CD4-positive, alpha-beta T cell (primary cell): ENCODE results near the gene PRTN3. TPM values are rescaled to one million over a fixed set of nuclear protein-coding genes. Genes with fewer than 3 reads are reported as not detected.

Experiments
- ATAC-seq: fragments of 200-7000 bp; cut with Tn5 transposase; one replicate; pipeline ENCODE4 v1.10.0; 2022; ENCODE audit warnings: mild to moderate bottlenecking; ENCODE audit not compliant: poor library complexity
- CTCF ChIA-PET: fragments of 350-600 bp; sonication (Branson Sonifier 250); formaldehyde crosslinking; loops from one replicate; lab custom pipeline; 2021; ENCODE audit warnings: antibody characterized with exemption, inconsistent platforms; lab: Charles Lee
- POLR2A ChIA-PET: fragments of 350-600 bp; sonication (Branson Sonifier 250); formaldehyde crosslinking; loops from one replicate; lab custom pipeline; 2021; ENCODE audit warnings: antibody characterized with exemption, inconsistent platforms; lab: Charles Lee
- DNase-seq, 14 experiments: peaks; one replicate each; pipeline ENCODE4 v3.0.0-alpha.2; 2013 to 2020; ENCODE audit warnings: mixed read lengths in 2 of 14
- H3K27ac ChIP-seq, 2 donors: one replicate each; pipeline versions ENCODE4 v1.5.1 to v1.7.0; 2013; ENCODE audit warnings: low read length in 2 of 2, low read depth in 1 of 2, mild to moderate bottlenecking in 1 of 2
- H3K27me3 ChIP-seq, 2 experiments: 1 replicate in 1 of 2; 2 replicates in 1 of 2; pipeline versions ENCODE4 v1.6.1 to v1.7.0; 2013; ENCODE audit warnings: low read length in 2 of 2, control low read depth in 1 of 2, mild to moderate bottlenecking in 1 of 2, moderate library complexity in 1 of 2; ENCODE audit not compliant: insufficient read depth in 2 of 2, control insufficient read depth in 1 of 2
- H3K36me3 ChIP-seq: one replicate; pipeline ENCODE4 v1.6.1; 2013; ENCODE audit warnings: low read length, control low read depth; ENCODE audit not compliant: insufficient read depth
- H3K4me1 ChIP-seq: one replicate; pipeline ENCODE4 v1.6.1; 2013; ENCODE audit warnings: low read length, control low read depth; ENCODE audit not compliant: insufficient read depth
- H3K4me3 ChIP-seq: one replicate; pipeline ENCODE4 v1.5.1; 2013; ENCODE audit warnings: mild to moderate bottlenecking, low read length, moderate library complexity
- H3K9me3 ChIP-seq, 2 experiments: 1 replicate in 1 of 2; 2 replicates in 1 of 2; pipeline versions ENCODE4 v1.6.1 to v1.7.0; 2013; ENCODE audit warnings: low read length in 2 of 2, mild to moderate bottlenecking in 2 of 2, control low read depth in 1 of 2, moderate library complexity in 1 of 2; ENCODE audit not compliant: control insufficient read depth in 1 of 2, insufficient read depth in 1 of 2
- H3K27ac Mint-ChIP-seq: one replicate; pipeline ENCODE4 v1.8.0; 2020; ENCODE audit warnings: mixed read lengths
- H3K27me3 Mint-ChIP-seq: one replicate; pipeline ENCODE4 v1.8.0; 2021; ENCODE audit warnings: mixed read lengths
- H3K36me3 Mint-ChIP-seq: one replicate; pipeline ENCODE4 v1.8.0; 2021; ENCODE audit warnings: low read depth, mixed read lengths
- H3K4me1 Mint-ChIP-seq: one replicate; pipeline ENCODE4 v1.8.0; 2021; ENCODE audit warnings: low read depth, mixed read lengths
- H3K4me3 Mint-ChIP-seq: one replicate; pipeline ENCODE4 v1.8.0; 2020; ENCODE audit warnings: mild to moderate bottlenecking, mixed read lengths
- H3K9me3 Mint-ChIP-seq: one replicate; pipeline ENCODE4 v1.8.0; 2020; ENCODE audit warnings: mixed read lengths
- intact Hi-C, 2 experiments: fragments of 100-400 bp; cut with DNase I in 1 of 2; cut with micrococcal nuclease in 1 of 2; formaldehyde crosslinking; loops; one replicate each; pipeline versions ENCODE4 v1.15.1 to v1.9.0; 2023 to 2025; cut with DNase I, micrococcal nuclease
- total RNA-seq, 174 experiments: library from RNA in 2 of 174; stranded (reverse) in 2 of 174; gene quantifications; one replicate each; pipeline ENCODE4 v1.2.3 and lab custom pipeline; 2021 to 2026
- TF ChIP-seq, protein P1 (sequence below): fragments of 200-600 bp; IDR thresholded peaks from one replicate; pipeline ENCODE4 v1.8.0; 2022; ENCODE audit warnings: antibody characterized with exemption, mild to moderate bottlenecking

PRTN3 gene
- total RNA-seq, 2 experiments from 2014 or later, result not detected

DNA sequence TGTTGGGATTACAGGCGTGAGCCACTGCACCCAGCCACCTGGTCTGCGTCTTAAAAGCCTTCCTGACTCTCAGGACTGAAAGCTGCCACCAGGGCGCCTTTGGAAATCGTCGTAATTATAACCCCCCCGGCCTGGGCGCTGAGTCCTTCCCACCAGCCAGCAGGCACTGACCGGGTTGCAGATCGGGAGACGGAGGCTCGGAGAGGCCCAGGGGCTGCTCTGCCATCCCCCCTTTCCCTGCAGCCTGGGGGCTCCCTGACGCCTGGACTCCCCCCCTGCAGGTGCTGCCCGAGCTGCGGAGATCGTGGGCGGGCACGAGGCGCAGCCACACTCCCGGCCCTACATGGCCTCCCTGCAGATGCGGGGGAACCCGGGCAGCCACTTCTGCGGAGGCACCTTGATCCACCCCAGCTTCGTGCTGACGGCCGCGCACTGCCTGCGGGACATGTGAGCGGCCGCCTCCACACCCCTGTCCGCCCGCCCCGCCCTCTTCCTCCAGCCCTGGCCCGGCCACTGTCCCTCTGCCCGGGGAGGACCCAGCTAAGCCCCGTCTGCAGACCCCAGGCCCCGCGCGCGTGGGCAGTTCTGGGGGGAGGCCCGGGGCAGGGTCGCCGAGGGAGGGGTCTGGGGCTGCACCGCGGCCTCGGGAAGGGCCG is 2.5 kb downstream of the PRTN3 start:
- Mint-ChIP-seq H3K4me1 (no peaks in the 10 kb centered on the region), H3K36me3 (no peaks in the 10 kb centered on the region), H3K27me3 (peaks cover 50% of the 10 kb centered on the region), H3K9me3 (no peaks in the 10 kb centered on the region), H3K4me3 (no peak overlapping the region), H3K27ac (no peak overlapping the region)
- Histone ChIP-seq H3K36me3 (no peaks in the 10 kb centered on the region), H3K4me1 (peaks cover 14% of the 10 kb centered on the region), H3K27ac (no peak overlapping the region), H3K4me3 (no peak overlapping the region), H3K9me3 (peaks cover 0 to 4% of the 10 kb centered on the region in 2 experiments), H3K27me3 (peaks cover 32 to 33% of the 10 kb centered on the region in 2 experiments)
- TF ChIP-seq, protein P1, sequence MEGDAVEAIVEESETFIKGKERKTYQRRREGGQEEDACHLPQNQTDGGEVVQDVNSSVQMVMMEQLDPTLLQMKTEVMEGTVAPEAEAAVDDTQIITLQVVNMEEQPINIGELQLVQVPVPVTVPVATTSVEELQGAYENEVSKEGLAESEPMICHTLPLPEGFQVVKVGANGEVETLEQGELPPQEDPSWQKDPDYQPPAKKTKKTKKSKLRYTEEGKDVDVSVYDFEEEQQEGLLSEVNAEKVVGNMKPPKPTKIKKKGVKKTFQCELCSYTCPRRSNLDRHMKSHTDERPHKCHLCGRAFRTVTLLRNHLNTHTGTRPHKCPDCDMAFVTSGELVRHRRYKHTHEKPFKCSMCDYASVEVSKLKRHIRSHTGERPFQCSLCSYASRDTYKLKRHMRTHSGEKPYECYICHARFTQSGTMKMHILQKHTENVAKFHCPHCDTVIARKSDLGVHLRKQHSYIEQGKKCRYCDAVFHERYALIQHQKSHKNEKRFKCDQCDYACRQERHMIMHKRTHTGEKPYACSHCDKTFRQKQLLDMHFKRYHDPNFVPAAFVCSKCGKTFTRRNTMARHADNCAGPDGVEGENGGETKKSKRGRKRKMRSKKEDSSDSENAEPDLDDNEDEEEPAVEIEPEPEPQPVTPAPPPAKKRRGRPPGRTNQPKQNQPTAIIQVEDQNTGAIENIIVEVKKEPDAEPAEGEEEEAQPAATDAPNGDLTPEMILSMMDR, result no peak
- ChIA-PET POLR2A (no interaction called here), CTCF (no interaction called here)
- DNase-seq (peak in 1 of 14 experiments; percentile 33), ATAC-seq (peak; percentile 32)
- intact Hi-C loops, result no loop called here

- Histone ChIP-seq H3K4me1 (peaks cover 14% of the 10 kb centered on the region), H3K27ac (no peak overlapping the region), H3K27me3 (peaks cover 35 to 40% of the 10 kb centered on the region in 2 experiments), H3K4me3 (no peak overlapping the region), H3K36me3 (no peaks in the 10 kb centered on the region), H3K9me3 (peaks cover 0 to 4% of the 10 kb centered on the region in 2 experiments)
- H3K4me3 Mint-ChIP-seq, result no peak overlapping the region
- ChIA-PET CTCF (no interaction called here), POLR2A (no interaction called here)
- TF ChIP-seq, protein P1, result no peak
- no peaks in the 10 kb centered on the region for H3K4me1 Mint-ChIP-seq
- peaks cover 56% of the 10 kb centered on the region for H3K27me3 Mint-ChIP-seq
- ATAC-seq (no peak), DNase-seq (peak in 2 of 14 experiments; percentile 5 to 29)
- H3K27ac Mint-ChIP-seq, result no peak overlapping the region
- H3K9me3 Mint-ChIP-seq, result no peaks in the 10 kb centered on the region
- no peaks in the 10 kb centered on the region for H3K36me3 Mint-ChIP-seq
- intact Hi-C loops, result no loop called here
Observed at GRCh38 chr19:843836-844545, 3.2 kb downstream of the PRTN3 start.

GRCh38 chr19:844546-844971 is 3.8 kb downstream of the PRTN3 start:
- TF ChIP-seq, protein P1, result no peak
- no peak overlapping the region for H3K27ac ChIP-seq
- H3K9me3 ChIP-seq, result peaks cover 0 to 4% of the 10 kb centered on the region in 2 experiments
- no peak overlapping the region for H3K4me3 ChIP-seq
- Mint-ChIP-seq H3K4me1 (no peaks in the 10 kb centered on the region), H3K27me3 (peaks cover 62% of the 10 kb centered on the region), H3K4me3 (peak overlapping the region; percentile 27), H3K27ac (no peak overlapping the region), H3K36me3 (no peaks in the 10 kb centered on the region), H3K9me3 (no peaks in the 10 kb centered on the region)
- peaks cover 40% of the 10 kb centered on the region in 2 experiments for H3K27me3 ChIP-seq
- H3K4me1 ChIP-seq, result peaks cover 14% of the 10 kb centered on the region
- no peaks in the 10 kb centered on the region for H3K36me3 ChIP-seq
- POLR2A ChIA-PET, result no interaction called here
- intact Hi-C loops, result no loop called here
- ATAC-seq (peak; percentile 32), DNase-seq (peak in 1 of 14 experiments; percentile 29)
- CTCF ChIA-PET, result no interaction called here
